ENCODE measurements around the gene TKTL1.
A peak's percentile ranks its signal among the peaks of the same experiment; 100 is the strongest.
"Not testable (repeated sequence)": the region's sequence is repeated elsewhere in the genome, so short reads cannot be mapped to it uniquely, and the experiment has no call there.

TKTL1 gene

DNA sequence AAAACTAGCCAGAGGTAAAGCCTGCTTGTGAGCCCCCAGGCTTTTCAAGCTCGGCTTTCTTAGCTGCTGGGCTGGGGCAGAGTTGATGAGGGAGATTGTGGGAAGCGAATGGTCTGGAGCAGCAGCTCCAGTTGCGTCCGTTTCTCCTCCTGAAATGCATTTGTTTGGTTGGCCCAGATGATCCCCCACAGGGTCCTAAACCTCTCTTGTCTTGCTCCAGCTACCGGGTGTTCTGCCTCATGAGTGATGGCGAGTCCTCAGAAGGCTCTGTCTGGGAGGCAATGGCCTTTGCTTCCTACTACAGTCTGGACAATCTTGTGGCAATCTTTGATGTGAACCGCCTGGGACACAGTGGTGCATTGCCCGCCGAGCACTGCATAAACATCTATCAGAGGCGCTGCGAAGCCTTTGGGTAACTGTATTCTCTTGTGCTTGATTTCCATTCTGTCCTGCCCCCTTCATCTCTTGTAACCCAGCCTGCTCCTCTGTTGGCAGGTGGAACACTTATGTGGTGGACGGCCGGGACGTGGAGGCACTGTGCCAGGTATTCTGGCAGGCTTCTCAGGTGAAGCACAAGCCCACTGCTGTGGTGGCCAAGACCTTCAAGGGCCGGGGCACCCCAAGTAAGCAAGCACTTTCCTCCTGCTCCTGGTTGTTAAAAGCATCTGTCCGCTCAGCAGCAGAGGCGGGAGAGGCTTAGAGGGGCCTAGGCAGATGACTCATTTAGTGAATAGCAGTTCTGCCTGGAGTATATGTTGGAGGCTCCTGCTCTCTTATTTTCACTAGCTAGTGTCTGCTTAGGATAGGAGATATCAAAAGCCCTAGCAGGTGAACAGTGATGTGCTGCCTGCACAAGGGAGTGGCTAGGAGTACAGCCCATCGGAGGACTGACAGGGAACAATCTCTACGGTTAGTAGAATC is 15.3 kb downstream of the TKTL1 start:
- DNase-seq: no peak

GRCh38 chrX:154312116-154312515 is 16.5 kb downstream of the TKTL1 start:
- DNase-seq: no peak

DNA sequence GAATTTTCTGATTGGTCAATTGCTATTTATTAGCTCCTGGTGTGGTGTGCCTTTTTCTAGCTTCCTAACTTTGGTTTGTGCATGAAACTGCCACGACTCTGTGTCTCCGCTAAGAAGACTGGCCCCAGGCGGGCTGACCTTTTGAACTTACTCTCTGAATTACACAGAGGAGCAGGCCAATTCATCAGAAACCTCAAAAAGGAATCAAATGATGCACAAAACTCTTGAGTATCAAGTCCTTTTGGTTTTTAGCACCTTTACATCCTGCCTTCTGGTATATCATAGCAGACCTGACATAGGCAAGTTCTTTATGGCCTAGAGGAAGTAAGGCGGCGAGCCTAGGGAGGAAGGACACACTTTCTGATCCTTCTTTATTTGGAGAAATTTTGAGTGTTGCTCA is 17.6 kb downstream of the TKTL1 start:
- peak; percentile 56 for DNase-seq

- no peak for DNase-seq
These were observed 19.8 kb downstream of the TKTL1 start for GRCh38 chrX:154315416-154315815.

- no peak for DNase-seq
These were observed 21.9 kb downstream of the TKTL1 start for GRCh38 chrX:154317391-154317995.

DNA sequence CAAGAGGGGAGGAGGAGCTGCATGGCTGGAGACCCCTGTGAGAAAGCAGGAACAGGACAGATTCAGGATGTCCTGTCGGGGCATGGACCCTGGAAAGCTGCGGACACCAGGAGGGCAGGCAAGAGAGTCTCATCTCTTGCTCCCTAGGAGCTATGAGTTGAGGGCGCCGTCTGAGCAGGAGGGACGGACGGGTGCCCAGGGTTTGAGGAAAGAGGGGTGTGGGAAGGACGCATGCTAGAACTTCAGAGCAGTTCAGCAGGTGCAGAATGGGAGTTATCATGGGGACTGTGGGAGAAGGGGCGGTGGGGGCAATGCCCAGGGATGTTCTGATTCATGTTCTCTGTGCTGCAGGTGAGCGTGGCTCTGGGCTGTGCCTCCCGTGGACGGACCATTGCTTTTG is 24.8 kb downstream of the TKTL1 start:
- no peak for DNase-seq

DNA sequence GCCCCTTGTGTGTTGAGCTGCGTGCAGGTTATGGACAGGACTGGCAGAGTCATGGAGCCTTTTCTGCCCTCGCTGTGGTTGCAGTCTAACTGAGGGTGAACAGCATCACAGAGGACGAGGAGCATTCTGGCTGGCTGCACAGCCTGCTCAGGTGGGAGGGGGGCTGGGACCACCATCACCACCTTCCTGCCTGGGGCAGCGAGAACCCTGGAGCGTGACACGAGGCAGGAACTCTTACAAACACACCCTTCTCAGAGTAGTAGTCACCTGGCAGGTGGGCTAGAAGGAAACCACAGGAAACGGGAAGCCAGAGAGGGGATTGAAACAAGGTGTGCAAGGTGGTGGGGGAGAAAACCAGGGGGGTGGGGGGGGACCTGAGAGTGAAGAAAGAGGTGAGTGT is 25.6 kb downstream of the TKTL1 start:
- no peak for DNase-seq

DNA sequence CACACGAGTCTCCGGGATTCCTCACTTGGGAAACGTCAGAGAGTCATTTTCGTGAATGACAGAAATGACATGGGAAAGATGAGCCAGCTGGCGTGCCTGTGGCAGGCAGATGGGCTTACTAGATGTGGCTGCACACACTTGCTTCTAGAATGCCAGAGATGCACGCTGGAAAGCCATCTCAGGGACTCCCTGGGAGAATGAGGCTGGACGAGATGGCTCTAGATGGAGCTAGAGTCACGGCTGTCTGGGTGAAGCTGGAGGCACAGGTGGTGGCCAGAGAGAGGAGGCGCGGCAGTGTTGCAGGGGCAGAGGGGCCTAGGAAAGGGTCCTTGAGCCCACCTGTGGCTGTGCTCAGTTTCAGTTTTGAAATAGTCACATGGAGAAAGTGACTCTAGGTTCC is 26.0 kb downstream of the TKTL1 start:
- DNase-seq: no peak

DNA sequence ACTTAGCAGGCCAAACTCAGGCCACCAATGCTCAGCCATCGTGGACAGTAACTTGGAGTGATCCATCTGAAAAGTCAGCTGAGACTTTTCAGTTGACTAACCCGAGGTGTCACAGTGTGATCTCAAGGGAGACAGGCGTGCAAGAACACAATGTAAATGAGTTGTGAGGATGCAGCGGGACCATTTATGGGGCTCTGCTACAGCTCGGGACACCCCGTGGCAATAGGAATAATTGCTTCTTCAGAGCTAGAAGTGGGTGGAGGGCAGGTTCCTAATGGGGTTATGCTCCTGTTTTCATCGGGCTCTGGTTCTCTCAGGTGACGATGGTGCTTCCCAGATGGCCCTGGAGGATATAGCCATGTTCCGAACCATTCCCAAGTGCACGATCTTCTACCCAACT is 27.3 kb downstream of the TKTL1 start:
- DNase-seq: no peak

DNA sequence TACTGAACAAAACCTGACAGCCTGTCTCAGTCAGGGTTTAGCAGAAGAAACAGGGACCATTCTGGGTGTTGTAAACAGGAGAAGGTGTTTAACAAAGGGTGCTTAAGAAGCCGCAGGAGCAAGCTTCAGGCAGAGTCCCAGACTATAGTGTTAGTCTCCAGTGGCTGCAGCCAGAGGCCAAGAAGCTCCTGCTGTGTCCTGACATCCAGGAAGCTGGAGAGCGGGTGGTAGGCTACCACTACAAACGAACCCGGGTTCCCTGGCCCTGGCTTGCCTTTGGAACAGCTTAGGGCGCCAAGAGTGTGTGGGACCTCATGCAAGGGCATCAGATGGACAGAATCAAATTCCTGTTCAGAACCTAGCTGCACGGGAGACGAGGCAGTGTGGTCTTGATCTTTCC is 27.9 kb downstream of the TKTL1 start:
- DNase-seq: no peak

DNA sequence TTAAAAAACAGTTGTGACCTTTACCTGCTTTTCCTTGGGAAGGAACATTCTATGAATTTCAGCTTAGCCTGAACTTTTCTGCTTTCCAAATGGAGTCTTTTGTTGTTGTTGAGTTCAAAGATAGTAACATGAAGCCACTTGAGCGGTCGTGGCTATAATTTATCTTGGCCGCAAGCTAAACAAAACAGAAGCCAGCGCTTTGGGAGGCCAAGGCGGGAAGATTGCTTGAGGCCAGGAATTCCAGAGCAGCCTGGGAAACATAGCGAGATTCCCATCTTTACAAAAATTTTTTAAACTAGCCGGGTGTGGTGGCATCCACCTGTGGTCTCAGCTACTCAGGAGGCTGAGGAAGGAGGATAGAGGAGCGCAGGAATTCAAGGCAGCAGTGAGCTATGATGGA is 29.9 kb downstream of the TKTL1 start:
- no peak for DNase-seq

DNA sequence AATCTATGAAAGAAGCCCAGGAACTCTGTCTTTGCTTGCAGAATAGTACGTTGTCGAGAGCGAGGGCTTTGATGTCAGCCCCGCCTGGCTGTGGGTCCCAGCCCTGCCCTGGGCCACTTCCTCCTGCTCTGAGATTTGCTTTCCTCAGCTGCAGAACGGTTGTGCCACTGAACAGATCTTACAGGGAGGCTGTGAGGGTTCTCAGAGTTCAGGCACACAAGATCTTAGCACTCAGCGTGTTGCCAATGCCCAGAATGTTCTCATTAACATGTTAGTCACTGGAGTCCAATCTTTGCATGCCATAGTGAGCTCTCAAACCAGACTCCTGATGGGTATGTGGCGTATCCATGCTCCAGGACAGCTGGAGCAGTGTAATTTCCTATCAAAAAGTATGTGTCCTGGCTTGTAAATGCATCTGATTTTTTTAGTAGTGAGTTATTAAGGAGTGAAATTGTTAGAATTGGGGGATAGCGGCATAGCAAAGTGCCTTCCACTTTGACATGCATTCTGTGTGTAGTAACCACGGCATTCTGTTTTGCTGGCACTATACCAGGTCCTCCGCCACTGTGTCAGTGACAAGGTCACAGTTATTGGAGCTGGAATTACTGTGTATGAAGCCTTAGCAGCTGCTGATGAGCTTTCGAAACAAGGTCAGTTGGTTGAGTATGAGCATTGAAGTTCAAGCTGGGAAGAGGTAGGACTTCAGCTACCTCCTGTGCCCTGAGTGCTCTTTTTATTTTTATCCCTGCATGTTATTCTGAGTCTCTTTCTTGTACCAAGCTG is 31.6 kb downstream of the TKTL1 start:
- no peak for DNase-seq

- no peak for DNase-seq
These were observed 33.1 kb downstream of the TKTL1 start for GRCh38 chrX:154328646-154329045.

DNA sequence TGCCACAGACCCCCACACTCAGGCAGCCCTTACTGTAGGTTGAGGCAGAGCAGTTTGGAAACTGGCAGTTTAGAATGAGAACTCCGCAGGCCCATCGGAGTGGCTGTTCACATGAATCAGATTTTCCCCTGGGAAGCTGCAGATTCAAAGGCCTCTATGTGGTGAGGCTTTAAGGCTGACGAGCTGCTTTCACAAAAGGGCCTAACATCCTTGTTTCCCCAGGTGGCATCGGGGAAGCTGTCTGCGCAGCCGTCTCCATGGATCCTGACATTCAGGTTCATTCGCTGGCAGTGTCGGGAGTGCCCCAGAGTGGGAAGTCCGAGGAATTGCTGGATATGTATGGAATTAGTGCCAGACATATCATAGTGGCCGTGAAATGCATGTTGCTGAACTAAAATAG is 33.7 kb downstream of the TKTL1 start:
- no peak for DNase-seq

DNA sequence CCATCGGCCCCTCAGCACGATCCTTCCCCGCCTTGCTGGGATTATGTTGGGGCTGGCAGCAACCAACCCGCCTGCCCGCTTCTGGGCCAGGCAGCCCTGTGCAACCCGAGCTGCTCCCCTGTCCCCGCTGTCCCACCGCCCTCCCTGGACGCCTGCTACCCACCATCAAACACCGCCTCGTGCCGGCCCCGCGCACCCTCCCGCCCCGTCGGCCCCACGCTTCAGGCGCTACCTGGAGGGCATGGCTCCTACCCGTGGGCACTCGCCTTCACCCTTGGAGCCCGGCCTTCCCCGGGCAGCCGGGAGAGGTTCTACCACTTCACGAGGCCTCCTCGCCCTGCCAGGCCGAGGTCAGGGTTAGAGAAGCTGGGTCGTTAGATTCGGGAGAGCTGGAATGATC is 37.0 kb downstream of the TKTL1 start:
- no peak for DNase-seq

DNA sequence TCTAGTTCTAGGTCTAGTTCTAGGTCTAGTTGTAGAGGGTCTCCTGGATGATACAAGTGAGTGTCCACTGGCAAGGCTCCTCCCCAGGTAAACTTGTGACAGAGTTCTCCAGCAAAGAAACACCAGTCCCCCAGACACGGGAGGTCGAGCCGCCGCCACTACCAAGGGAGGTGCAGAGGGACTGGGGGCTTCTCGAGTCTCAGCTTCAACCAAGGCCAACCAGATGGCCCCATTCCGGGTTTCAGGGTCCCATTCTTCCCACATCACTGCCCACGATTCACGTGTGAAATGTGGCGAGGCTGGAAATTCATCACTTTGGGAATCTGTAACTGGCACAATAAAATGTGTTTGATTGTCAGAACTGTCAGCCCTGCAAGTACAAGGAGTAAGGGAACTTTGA is 37.5 kb downstream of the TKTL1 start:
- DNase-seq: no peak

DNA sequence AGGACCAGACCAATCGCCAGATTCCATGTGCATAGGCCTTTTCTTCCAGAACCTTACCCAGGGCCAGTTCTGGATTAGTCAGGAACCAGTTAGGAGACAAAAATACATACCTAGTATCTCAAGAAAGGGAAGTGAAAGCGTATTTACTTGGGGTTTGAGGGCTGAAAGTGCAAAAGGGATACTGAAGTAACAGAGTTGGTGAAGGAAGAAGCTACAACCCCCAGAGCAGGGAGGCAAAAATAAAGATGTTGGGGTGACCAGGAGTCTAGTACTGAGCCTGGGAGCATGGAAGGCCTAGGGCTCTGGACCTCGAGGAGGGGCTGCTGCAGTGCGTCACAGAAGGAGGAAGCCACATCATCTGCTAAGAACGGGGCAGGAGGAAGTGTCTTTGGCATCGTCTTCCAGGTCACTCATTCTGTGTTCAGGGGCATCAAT is 38.3 kb downstream of the TKTL1 start:
- DNase-seq: no peak

- DNase-seq: peak; percentile 57
These were observed 38.9 kb downstream of the TKTL1 start for GRCh38 chrX:154334496-154334895.

DNA sequence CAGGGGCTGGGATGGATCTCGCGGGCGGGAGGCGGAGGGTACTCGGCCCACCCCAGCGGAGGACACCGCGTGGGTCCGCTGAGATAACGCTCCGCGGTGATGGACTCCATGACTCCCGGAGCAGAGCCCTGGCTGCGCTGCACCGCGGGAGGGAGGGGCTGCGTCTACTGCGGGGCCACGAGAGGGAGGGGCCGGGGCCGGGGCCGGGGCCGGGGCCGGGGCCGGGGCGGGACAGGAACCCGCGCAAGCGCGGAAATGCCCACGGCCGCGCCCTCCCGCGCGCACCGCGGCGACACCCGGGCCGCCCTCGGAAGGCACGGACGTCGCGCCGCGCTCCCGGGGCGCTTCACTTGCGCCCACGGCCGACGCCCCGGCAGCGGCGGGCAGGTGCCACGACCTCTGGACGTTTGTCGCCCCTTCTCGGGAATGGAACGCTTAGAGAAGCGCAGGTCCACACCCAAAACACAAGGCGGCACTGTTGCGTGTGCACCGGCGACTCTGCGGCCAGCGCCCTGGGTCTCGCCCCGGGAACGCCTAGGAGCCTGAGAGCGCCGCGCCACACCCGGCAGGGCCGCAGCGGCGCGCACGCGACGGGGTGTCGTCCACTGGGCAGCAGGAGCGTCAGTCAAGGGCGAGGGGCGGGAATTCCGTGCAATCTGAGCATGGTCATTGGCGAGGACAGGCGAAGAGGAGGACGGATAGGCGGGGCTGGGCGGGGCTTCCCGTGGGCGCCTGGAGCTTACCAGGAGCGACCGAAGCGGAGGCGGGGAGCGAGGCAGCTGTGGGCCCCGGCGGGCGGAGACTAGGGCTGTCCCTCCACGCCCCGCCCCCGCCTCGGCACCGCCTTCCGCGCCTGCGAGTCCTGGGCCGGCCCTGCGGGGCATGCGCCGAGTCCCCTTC is 46.1 kb downstream of the TKTL1 start:
- DNase-seq: peak; percentile 2

DNA sequence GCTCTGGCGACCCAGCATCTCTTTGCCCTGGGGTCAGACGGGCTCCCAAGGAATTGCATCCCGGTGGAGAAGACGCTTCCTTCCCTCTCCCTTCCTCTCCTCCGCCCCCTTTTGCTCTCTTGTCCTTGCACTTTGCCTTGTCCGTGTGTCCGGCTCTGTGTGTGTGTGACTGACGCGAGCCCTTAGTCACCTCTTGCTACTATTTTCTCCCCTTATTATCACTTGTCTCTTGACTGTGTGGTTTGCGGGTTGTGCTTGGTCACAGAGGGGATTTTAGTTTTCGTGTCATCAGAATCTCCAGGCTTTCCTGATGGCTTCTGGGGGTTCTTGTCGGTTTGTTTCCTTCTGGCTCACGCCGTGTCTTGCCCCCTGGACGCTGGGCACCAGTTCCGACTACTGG is 47.5 kb downstream of the TKTL1 start:
- not testable (repeated sequence) for DNase-seq

GRCh38 chrX:154343620-154344019 is 48.0 kb downstream of the TKTL1 start:
- DNase-seq: not testable (repeated sequence)

DNA sequence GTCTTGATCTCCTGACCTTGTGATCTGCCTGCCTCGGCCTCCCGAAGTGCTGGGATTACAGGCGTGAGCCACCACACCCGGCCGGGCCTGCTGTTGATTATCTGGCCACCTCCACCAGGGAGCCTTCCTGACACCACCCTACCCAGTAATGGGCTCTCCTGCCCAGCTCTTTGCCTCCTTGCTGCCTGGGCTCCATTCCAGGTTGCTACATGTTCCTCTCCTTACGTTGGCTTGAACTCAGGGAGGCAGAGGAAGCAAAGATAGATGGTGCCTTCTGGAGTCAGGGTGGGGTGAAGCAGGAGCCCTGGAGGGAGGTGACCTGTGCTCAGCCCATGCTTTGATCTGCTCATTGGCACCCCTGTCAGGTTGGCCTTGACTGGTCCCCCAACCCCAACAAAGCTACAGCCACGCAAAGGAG is 52.5 kb downstream of the TKTL1 start:
- DNase-seq: peak; percentile 7
